ENCODE results near the gene XPC. TPM values are rescaled to one million over a fixed set of nuclear protein-coding genes. Genes with fewer than 3 reads are reported as not detected.

Gene XPC
- total RNA-seq, 1 donor, result 52.1 TPM

DNA sequence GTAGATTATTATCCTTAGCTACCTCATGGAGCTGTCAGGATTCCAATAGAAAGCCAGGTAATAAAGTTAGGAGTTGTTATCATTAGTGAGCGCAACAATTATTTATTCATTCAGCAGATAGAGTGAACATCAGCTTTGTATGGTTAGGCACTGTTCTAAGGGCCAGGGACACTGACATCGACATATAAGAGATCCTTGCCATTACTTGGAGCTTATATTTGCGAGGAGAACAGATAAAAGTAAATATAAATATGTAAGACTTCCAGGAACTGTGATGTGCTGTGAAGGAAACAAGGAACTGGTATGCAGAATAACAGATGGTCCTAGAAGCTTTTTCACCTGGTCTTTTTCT is 689 bp upstream of the XPC start:
- TF ChIP-seq, protein P1, sequence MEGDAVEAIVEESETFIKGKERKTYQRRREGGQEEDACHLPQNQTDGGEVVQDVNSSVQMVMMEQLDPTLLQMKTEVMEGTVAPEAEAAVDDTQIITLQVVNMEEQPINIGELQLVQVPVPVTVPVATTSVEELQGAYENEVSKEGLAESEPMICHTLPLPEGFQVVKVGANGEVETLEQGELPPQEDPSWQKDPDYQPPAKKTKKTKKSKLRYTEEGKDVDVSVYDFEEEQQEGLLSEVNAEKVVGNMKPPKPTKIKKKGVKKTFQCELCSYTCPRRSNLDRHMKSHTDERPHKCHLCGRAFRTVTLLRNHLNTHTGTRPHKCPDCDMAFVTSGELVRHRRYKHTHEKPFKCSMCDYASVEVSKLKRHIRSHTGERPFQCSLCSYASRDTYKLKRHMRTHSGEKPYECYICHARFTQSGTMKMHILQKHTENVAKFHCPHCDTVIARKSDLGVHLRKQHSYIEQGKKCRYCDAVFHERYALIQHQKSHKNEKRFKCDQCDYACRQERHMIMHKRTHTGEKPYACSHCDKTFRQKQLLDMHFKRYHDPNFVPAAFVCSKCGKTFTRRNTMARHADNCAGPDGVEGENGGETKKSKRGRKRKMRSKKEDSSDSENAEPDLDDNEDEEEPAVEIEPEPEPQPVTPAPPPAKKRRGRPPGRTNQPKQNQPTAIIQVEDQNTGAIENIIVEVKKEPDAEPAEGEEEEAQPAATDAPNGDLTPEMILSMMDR (IDR thresholded peaks at IDR 0.05; ENCODE audit: extremely low read depth, low read depth, low read length), result no peak
- H3K9me3 ChIP-seq (ENCODE audit: low read depth, low read length), result no peaks in the 10 kb centered on the region
- H3K79me2 ChIP-seq (ENCODE audit: insufficient read depth, low read length), result peaks cover 65% of the 10 kb centered on the region
- DNase-seq (ENCODE audit: insufficient read length, low spot score, missing footprints), result no peak
- peak overlapping the region; percentile 88 for H3K4me3 ChIP-seq (ENCODE audit: insufficient read depth, low read length)
- H3K27me3 ChIP-seq (ENCODE audit: insufficient read depth, low read length), result no peaks in the 10 kb centered on the region
- H3K4me2 ChIP-seq (ENCODE audit: insufficient read depth, low read length), result peak overlapping the region; percentile 86
- H3K27ac ChIP-seq (ENCODE audit: low read depth, low read length), result peak overlapping the region; percentile 75
- peak overlapping the region; percentile 99 for H2AFZ ChIP-seq (ENCODE audit: low read length)
- H4K20me1 ChIP-seq (ENCODE audit: insufficient read depth, low read length), result peaks cover 13% of the 10 kb centered on the region
- peaks cover 18% of the 10 kb centered on the region for H3K36me3 ChIP-seq (ENCODE audit: insufficient read depth, low read length)
- H3K4me1 ChIP-seq (ENCODE audit: insufficient read depth, low read length), result peaks cover 37% of the 10 kb centered on the region

DNA sequence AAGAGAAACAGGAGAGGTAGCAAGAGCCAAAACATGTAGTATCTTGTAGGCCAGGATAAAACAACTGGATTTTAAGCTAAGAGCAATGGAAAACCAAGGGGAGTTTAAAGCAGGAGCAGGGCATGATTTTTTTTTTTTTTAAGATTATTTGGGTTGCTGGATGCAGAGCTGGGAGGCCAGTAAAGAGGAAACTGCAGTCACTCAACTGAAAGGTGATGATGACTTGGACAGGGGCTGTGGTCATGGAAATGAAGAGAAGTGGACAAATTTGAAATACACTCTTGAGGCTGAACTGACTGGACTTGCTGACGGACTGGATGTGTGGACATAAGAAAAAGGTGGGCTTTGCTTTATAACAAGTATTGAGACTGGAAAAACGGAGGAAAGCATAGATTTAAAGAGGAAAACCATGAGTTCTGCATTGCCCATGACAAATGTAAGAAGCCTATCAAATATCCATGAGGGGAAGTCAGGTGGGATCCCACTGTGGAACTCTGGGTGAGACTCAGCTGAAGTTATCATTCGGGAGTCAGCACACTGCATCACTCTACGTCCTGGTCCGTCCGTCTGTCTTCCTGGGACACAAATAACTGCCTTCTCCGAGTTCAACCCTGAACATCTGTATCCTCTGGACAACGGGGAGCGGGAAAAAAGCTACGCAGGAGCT is 688 bp downstream of the XPC start:
- DNase-seq (ENCODE audit: insufficient read length, low spot score, missing footprints), result no peak
- H3K4me2 ChIP-seq (ENCODE audit: insufficient read depth, low read length), result peak overlapping the region; percentile 86
- H3K27me3 ChIP-seq (ENCODE audit: insufficient read depth, low read length), result no peaks in the 10 kb centered on the region
- H3K4me1 ChIP-seq (ENCODE audit: insufficient read depth, low read length), result peaks cover 38% of the 10 kb centered on the region
- H3K27ac ChIP-seq (ENCODE audit: low read depth, low read length), result peak overlapping the region; percentile 75
- H3K4me3 ChIP-seq (ENCODE audit: insufficient read depth, low read length), result peak overlapping the region; percentile 88
- H3K9me3 ChIP-seq (ENCODE audit: low read depth, low read length), result no peaks in the 10 kb centered on the region
- H2AFZ ChIP-seq (ENCODE audit: low read length), result peak overlapping the region; percentile 38
- peaks cover 17% of the 10 kb centered on the region for H4K20me1 ChIP-seq (ENCODE audit: insufficient read depth, low read length)
- peaks cover 15% of the 10 kb centered on the region for H3K36me3 ChIP-seq (ENCODE audit: insufficient read depth, low read length)
- TF ChIP-seq, protein P1 (IDR thresholded peaks at IDR 0.05; ENCODE audit: extremely low read depth, low read depth, low read length), result no peak
- H3K79me2 ChIP-seq (ENCODE audit: insufficient read depth, low read length), result peaks cover 72% of the 10 kb centered on the region

DNA sequence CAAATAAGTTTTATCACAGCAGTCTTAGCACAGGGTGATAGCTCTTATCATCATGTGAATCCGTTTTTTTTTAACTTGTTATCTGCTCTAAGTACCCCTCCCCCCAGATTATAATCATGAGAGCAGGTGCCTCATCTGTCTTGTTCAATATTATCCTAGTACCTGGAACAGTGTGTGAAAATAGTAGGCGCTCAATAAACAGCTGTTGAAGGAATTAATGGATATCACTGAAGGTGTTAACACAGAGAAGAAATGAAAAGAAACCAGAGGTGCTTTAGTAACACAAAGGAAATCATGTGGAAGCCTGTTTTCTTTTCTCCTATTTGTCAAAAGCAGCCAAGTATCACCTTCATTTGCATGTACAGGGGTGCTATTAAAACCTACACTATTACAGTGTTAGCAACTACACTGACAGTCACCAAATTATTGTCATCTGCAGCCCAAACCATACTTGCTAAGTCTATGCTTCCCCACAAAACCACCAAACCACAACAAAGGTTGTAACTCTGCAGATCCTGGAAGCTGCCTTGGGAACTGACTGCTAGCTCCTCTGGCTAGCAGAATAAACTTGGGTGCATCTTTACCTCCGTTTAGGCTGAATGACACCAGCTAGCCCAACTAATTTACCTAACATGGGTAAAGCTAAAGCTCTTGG is 2.9 kb downstream of the XPC start:
- DNase-seq (ENCODE audit: insufficient read length, low spot score, missing footprints), result no peak
- Histone ChIP-seq H3K9me3 (ENCODE audit: low read depth, low read length) (no peaks in the 10 kb centered on the region), H2AFZ (ENCODE audit: low read length) (no peak overlapping the region), H3K79me2 (ENCODE audit: insufficient read depth, low read length) (peaks cover 66% of the 10 kb centered on the region), H3K4me3 (ENCODE audit: insufficient read depth, low read length) (no peak overlapping the region), H3K36me3 (ENCODE audit: insufficient read depth, low read length) (peaks cover 23% of the 10 kb centered on the region), H3K4me2 (ENCODE audit: insufficient read depth, low read length) (peak overlapping the region; percentile 10), H4K20me1 (ENCODE audit: insufficient read depth, low read length) (peaks cover 17% of the 10 kb centered on the region), H3K4me1 (ENCODE audit: insufficient read depth, low read length) (peaks cover 47% of the 10 kb centered on the region), H3K27me3 (ENCODE audit: insufficient read depth, low read length) (no peaks in the 10 kb centered on the region), H3K27ac (ENCODE audit: low read depth, low read length) (peak overlapping the region; percentile 3)
- TF ChIP-seq, protein P1 (IDR thresholded peaks at IDR 0.05; ENCODE audit: extremely low read depth, low read depth, low read length), result no peak

DNA sequence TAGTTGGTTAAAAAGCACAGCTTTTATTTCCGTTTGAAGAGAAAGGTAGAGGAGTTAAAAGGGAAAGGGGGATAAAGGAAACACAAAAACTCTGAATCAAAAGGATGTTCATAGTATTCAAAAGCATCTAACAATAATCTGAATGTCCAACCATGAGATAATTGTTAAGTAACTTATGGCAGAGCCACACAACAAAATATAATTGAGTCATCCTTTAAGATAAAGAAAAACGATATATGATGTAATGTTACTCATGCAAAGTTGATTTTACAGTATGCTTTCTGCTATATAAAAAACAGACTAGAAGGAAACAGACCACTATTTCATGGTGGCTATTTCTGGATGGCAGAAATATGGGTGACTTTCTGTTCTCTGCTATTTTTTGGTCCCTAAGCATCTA is 3.9 kb downstream of the XPC start:
- H3K79me2 ChIP-seq (ENCODE audit: insufficient read depth, low read length), result peaks cover 59% of the 10 kb centered on the region
- DNase-seq (ENCODE audit: insufficient read length, low spot score, missing footprints), result no peak
- peak overlapping the region; percentile 50 for H3K27ac ChIP-seq (ENCODE audit: low read depth, low read length)
- peaks cover 33% of the 10 kb centered on the region for H3K36me3 ChIP-seq (ENCODE audit: insufficient read depth, low read length)
- TF ChIP-seq, protein P1 (IDR thresholded peaks at IDR 0.05; ENCODE audit: extremely low read depth, low read depth, low read length), result no peak
- H3K9me3 ChIP-seq (ENCODE audit: low read depth, low read length), result no peaks in the 10 kb centered on the region
- no peaks in the 10 kb centered on the region for H3K27me3 ChIP-seq (ENCODE audit: insufficient read depth, low read length)
- no peak overlapping the region for H2AFZ ChIP-seq (ENCODE audit: low read length)
- H4K20me1 ChIP-seq (ENCODE audit: insufficient read depth, low read length), result peaks cover 20% of the 10 kb centered on the region
- peaks cover 50% of the 10 kb centered on the region for H3K4me1 ChIP-seq (ENCODE audit: insufficient read depth, low read length)
- peak overlapping the region; percentile 7 for H3K4me2 ChIP-seq (ENCODE audit: insufficient read depth, low read length)
- no peak overlapping the region for H3K4me3 ChIP-seq (ENCODE audit: insufficient read depth, low read length)

All from osteoblast (primary cell).